ENCODE data around the gene MDM1.

MDM1 gene, protein sequence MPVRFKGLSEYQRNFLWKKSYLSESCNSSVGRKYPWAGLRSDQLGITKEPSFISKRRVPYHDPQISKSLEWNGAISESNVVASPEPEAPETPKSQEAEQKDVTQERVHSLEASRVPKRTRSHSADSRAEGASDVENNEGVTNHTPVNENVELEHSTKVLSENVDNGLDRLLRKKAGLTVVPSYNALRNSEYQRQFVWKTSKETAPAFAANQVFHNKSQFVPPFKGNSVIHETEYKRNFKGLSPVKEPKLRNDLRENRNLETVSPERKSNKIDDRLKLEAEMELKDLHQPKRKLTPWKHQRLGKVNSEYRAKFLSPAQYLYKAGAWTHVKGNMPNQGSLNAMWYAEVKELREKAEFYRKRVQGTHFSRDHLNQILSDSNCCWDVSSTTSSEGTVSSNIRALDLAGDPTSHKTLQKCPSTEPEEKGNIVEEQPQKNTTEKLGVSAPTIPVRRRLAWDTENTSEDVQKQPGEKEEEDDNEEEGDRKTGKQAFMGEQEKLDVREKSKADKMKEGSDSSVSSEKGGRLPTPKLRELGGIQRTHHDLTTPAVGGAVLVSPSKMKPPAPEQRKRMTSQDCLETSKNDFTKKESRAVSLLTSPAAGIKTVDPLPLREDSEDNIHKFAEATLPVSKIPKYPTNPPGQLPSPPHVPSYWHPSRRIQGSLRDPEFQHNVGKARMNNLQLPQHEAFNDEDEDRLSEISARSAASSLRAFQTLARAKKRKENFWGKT

GRCh38 chr12:68331869-68332727 lies at the start of gene MDM1:
Gene MDM1, minus strand, starts transcription at chr12:68332362. Its CDS starts 117 bp downstream, at chr12:68332245.
- DNase-seq, result peak; percentile 96

GRCh38 chr12:68381476-68382219 lies 49.5 kb upstream of the MDM1 start:
- no peak for DNase-seq

DNA sequence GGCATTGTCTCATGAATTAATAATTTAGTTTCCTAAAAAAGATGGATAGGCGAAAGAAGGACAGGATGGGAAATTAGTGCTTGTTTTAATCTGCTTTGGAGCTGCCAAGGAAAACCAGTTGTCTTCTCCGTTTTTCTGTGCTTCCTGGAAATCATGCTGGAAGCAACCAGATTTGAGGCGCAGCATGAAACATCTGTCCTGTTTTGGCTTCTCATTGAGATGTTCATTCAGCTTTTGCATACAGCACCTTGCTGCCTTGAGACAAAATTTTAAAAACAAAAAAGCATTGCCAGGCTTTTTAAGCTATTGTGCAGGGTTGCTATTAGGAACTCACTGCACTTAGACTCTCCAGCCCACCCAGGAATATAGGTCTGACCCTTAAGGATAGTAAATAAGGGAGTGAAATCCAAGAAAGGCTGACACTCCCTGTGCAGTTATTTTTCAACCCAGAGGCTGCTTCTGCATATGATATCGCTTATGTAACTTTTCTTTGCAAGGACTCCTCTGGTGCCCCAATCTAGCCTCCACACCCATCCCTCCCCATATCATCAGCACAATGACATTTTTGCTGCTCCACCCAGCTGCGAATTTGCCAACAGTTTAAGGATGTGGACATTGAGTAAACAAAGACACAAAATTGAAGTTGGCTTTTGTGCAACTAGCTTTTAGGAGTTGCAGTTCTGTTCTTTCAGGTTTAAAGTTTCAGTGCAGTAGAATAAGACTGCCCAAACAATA lies 46.9 kb upstream of the MDM1 start:
- DNase-seq, result no peak

DNA sequence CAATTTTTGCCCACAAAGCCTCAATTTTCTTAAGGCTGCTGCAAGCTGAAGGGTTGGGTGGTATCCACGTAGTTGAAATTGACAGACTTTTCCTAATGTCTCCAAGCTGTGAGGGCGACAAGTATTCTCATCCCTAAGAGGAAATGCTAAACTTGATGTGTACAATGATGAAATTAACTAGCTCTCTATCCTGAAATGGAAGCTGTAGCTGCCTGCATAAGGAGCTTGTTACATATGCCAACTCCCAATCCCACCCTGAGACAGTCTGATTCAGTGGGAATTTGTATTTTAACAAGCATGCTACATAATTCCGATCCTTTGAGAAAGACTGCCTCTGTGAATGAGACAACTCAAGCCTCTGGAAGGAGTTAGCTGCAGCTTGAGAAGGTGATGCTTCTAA lies 45.7 kb upstream of the MDM1 start:
- no peak for DNase-seq

GRCh38 chr12:68376901-68377300 lies 44.7 kb upstream of the MDM1 start:
- DNase-seq, result no peak

GRCh38 chr12:68375756-68376695 lies 43.9 kb upstream of the MDM1 start:
- no peak for DNase-seq

DNA sequence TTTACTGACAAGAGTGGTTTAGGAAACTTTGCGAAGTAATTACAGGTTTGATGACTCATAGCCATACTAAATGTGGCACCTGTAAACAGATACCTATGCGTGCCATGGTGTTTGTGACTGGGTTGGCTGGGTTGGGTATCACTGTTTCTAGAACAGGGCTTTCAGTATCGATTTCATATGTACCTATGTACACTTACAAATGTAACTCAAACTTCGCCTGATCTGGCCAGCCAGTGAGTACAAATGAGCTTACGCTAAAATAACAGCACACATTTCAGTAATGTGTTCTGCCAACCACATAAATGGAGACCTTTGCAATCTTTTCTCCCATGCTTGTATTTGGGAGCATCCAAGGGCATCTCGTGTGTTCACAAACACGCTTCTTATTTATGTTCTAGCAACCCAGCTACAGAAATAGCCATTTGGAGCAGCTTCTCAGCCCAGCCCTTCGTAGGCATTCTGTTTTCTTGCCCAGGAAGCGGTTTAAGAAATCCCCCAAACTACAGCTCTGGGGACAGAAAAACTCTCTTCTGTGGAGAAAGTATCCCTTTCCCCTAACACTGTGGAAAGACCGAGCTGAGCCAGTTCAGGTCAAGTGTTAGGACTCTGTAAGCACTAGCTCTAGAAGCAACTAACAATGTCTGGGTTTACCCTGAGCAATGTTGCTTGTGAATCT lies 42.3 kb upstream of the MDM1 start:
- peak; percentile 67 for DNase-seq

- DNase-seq, result no peak
These were observed 38.5 kb upstream of the MDM1 start for GRCh38 chr12:68370667-68371066.

DNA sequence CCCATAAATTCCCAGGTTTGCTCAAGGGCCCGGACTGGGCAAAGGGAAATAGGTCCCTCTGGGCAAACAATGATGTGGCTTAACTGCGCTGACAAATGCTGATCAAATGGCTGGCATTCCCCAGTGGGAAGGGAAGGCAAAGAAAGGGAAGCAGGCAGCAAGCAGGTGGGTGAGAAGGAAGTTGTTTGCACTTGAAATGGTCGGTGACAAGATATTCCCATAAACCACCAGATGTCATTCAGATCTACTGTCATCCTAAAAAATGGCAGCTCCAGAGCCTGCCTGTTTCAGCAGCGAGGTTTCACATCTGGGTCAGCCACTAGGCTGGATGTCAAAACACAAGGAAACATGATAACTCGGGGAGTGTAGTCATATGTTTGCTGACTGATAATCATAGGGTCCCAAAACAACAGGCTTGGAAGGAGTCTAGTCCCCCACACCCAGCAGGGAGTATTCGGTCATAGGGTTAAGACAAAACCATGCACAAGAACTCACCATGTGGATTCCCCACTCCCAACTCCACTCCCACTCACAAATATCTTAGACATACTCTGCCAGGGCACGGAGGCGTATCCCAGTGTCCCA lies 37.9 kb upstream of the MDM1 start:
- DNase-seq, result no peak

GRCh38 chr12:68368327-68368726 lies 36.2 kb upstream of the MDM1 start:
- DNase-seq, result no peak

- DNase-seq, result no peak
These were observed 35.7 kb upstream of the MDM1 start for GRCh38 chr12:68367903-68368302.

GRCh38 chr12:68367116-68367515 lies 35.0 kb upstream of the MDM1 start:
- DNase-seq, result no peak

DNA sequence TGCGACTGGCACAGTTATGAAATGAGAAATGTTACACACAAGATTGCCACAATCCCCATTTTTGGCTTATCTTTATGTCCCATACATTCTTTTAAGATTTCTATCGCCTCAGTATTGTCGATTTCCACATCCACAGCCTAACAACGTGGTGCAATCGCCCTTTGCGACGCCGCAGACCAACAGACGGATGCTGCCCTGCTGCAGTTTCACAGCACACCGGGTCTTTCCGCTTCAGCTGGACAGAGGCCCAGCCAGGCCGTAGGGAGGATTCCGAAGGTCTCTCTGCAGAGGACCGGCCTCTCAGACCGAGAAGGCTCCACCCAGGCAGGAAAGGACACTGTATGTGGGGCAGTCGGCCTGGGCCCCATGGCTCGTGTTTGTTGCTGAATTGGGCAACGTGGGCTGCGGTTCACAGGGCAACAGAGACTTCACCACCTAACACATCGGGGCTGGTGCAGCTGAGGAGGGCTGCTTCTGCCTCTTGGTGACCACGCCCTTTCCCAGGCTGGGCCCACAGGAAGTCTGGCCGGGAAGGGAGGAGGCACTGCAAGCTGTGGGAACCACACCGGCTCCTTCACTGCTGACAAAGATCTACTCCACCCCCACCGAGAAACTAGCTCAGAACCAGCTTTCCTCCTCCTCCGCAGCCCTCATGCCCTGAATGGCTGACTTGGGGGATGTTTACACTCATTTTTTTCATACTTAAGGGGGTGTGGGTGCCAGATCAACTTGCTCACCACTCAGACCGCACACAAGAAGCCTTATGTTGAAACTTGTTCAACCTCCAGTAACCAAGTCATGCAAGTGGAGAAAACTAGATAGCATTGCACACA lies 32.9 kb upstream of the MDM1 start:
- DNase-seq, result peak; percentile 91

- no peak for DNase-seq
These were observed 32.2 kb upstream of the MDM1 start for GRCh38 chr12:68364328-68364727.

DNA sequence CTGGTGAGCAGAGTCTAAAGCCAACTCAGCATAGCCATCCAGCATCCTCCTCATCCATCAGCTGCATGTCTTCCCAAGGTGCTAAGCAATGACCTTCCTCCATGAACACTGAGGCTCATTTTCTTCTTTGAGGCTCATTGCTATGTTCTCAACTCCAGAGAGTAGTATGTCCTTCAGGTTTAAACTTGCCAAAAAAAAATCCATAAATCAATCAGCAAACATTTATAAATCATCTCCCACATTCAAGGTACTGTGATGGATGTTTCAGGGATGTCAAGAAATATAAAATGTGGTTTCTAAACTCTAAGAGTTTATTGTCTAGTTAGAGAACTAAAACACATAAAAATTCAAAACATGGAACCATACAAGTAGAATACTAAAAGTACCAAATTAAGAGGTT lies 29.8 kb upstream of the MDM1 start:
- no peak for DNase-seq

- DNase-seq, result no peak
These were observed 27.5 kb upstream of the MDM1 start for GRCh38 chr12:68359674-68360073.

- DNase-seq, result peak; percentile 77
These were observed 26.6 kb upstream of the MDM1 start for GRCh38 chr12:68358532-68359485.

DNA sequence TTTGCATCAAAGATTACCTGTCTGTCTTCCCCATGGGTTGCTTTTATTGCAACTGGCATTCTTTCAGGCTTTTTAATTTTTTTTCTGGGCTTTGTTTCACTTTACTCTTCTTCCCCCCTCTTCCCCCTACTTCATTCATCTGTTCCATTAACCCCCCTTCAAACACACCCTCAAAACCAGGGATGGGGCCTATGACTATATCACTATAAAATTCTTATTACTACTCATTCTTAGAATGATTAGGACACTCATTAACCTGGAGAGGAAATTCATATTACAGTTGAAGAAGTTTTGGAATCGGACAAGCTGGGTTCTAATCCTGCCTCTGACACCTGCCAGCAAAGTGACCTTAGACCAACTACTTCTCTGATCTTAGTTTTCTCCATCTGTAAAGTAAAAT lies 24.8 kb upstream of the MDM1 start:
- no peak for DNase-seq
